Measurements from ENCODE around the gene ILK. TPM values are rescaled to one million over a fixed set of nuclear protein-coding genes. Genes with fewer than 3 reads are reported as not detected.
A peak's percentile ranks its signal among the peaks of the same experiment; 100 is the strongest.

The ILK gene
- total and polyA plus RNA-seq, 10 of the 15 experiments (the other 5 are each of a cell fraction or from before 2014, with no cell fraction given) = 51.8 to 163 (median 92.0) TPM

GRCh38 chr11:6606471-6607189, 3.1 kb downstream of the ILK start (continued):
- peak; percentile 53; the same call in 1 of the 2 replicates for TF ChIP-seq MLLT1 (IDR thresholded peaks at IDR 0.05)
- no peak for TF ChIP-seq CHD1 (IDR thresholded peaks at IDR 0.05; ENCODE audit: low read depth, low read length)
- TF ChIP-seq E4F1 (IDR thresholded peaks at IDR 0.05; ENCODE audit: borderline replicate concordance, partially characterized antibody) = no peak
- no peak for TF ChIP-seq HDAC2 (IDR thresholded peaks at IDR 0.05)
- TF ChIP-seq SMAD5 (IDR thresholded peaks at IDR 0.05; ENCODE audit: low read depth) = no peak
- no peak for TF ChIP-seq ZBTB11 (CRISPR knock-in tag; IDR thresholded peaks at IDR 0.05)
- TF ChIP-seq SREBF2 (IDR thresholded peaks at IDR 0.05; ENCODE audit: low read length) = no peak
- no peak for TF ChIP-seq KDM1A (IDR thresholded peaks at IDR 0.05; ENCODE audit: borderline replicate concordance)
- TF ChIP-seq POU2F2 (IDR thresholded peaks at IDR 0.05; ENCODE audit: borderline replicate concordance, low read depth, low read length) = peak; percentile 54; the same call in 1 of the 3 replicates
- TF ChIP-seq STAT1 (conservative IDR thresholded peaks at IDR 0.05) = no peak
- TF ChIP-seq TCF3 (IDR thresholded peaks at IDR 0.05; ENCODE audit: borderline replicate concordance, insufficient read depth, low read depth, low read length) = no peak
- TF ChIP-seq, protein P1, sequence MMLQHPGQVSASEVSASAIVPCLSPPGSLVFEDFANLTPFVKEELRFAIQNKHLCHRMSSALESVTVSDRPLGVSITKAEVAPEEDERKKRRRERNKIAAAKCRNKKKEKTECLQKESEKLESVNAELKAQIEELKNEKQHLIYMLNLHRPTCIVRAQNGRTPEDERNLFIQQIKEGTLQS (IDR thresholded peaks at IDR 0.05; ENCODE audit: borderline replicate concordance, extremely low read depth, low read depth, low read length) = no peak
- TF ChIP-seq, protein P2, sequence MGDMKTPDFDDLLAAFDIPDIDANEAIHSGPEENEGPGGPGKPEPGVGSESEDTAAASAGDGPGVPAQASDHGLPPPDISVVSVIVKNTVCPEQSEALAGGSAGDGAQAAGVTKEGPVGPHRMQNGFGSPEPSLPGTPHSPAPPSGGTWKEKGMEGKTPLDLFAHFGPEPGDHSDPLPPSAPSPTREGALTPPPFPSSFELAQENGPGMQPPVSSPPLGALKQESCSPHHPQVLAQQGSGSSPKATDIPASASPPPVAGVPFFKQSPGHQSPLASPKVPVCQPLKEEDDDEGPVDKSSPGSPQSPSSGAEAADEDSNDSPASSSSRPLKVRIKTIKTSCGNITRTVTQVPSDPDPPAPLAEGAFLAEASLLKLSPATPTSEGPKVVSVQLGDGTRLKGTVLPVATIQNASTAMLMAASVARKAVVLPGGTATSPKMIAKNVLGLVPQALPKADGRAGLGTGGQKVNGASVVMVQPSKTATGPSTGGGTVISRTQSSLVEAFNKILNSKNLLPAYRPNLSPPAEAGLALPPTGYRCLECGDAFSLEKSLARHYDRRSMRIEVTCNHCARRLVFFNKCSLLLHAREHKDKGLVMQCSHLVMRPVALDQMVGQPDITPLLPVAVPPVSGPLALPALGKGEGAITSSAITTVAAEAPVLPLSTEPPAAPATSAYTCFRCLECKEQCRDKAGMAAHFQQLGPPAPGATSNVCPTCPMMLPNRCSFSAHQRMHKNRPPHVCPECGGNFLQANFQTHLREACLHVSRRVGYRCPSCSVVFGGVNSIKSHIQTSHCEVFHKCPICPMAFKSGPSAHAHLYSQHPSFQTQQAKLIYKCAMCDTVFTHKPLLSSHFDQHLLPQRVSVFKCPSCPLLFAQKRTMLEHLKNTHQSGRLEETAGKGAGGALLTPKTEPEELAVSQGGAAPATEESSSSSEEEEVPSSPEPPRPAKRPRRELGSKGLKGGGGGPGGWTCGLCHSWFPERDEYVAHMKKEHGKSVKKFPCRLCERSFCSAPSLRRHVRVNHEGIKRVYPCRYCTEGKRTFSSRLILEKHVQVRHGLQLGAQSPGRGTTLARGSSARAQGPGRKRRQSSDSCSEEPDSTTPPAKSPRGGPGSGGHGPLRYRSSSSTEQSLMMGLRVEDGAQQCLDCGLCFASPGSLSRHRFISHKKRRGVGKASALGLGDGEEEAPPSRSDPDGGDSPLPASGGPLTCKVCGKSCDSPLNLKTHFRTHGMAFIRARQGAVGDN (IDR thresholded peaks at IDR 0.05) = no peak
- TF ChIP-seq LARP7 (IDR thresholded peaks at IDR 0.05) = no peak
- no peak for TF ChIP-seq TBL1XR1 (IDR thresholded peaks at IDR 0.05; ENCODE audit: low read depth, low read length)
- TF ChIP-seq IKZF1 (conservative IDR thresholded peaks at IDR 0.05) = peak; percentile 27; the same call in 1 of the 2 replicates
- no peak for TF ChIP-seq CBX3 (IDR thresholded peaks at IDR 0.05; ENCODE audit: borderline replicate concordance, low read depth)

Data from GM12878 (cell line).